CD4-positive, alpha-beta T cell (primary cell): ENCODE results near the gene SLC26A9. TPM values are rescaled to one million over a fixed set of nuclear protein-coding genes. Genes with fewer than 3 reads are reported as not detected.

Source experiments
- ATAC-seq: fragments of 200-7000 bp; cut with Tn5 transposase; one replicate; pipeline ENCODE4 v1.10.0; 2022; ENCODE audit warnings: mild to moderate bottlenecking; ENCODE audit not compliant: poor library complexity
- CTCF ChIA-PET: fragments of 350-600 bp; sonication (Branson Sonifier 250); formaldehyde crosslinking; loops from one replicate; lab custom pipeline; 2021; ENCODE audit warnings: antibody characterized with exemption, inconsistent platforms; lab: Charles Lee
- POLR2A ChIA-PET: fragments of 350-600 bp; sonication (Branson Sonifier 250); formaldehyde crosslinking; loops from one replicate; lab custom pipeline; 2021; ENCODE audit warnings: antibody characterized with exemption, inconsistent platforms; lab: Charles Lee
- DNase-seq, 14 experiments: peaks; one replicate each; pipeline ENCODE4 v3.0.0-alpha.2; 2013 to 2020; ENCODE audit warnings: mixed read lengths in 2 of 14
- H3K27ac ChIP-seq, 2 donors: one replicate each; pipeline versions ENCODE4 v1.5.1 to v1.7.0; 2013; ENCODE audit warnings: low read length in 2 of 2, low read depth in 1 of 2, mild to moderate bottlenecking in 1 of 2
- H3K27me3 ChIP-seq, 2 experiments: 1 replicate in 1 of 2; 2 replicates in 1 of 2; pipeline versions ENCODE4 v1.6.1 to v1.7.0; 2013; ENCODE audit warnings: low read length in 2 of 2, control low read depth in 1 of 2, mild to moderate bottlenecking in 1 of 2, moderate library complexity in 1 of 2; ENCODE audit not compliant: insufficient read depth in 2 of 2, control insufficient read depth in 1 of 2
- H3K36me3 ChIP-seq: one replicate; pipeline ENCODE4 v1.6.1; 2013; ENCODE audit warnings: low read length, control low read depth; ENCODE audit not compliant: insufficient read depth
- H3K4me1 ChIP-seq: one replicate; pipeline ENCODE4 v1.6.1; 2013; ENCODE audit warnings: low read length, control low read depth; ENCODE audit not compliant: insufficient read depth
- H3K4me3 ChIP-seq: one replicate; pipeline ENCODE4 v1.5.1; 2013; ENCODE audit warnings: mild to moderate bottlenecking, low read length, moderate library complexity
- H3K9me3 ChIP-seq, 2 experiments: 1 replicate in 1 of 2; 2 replicates in 1 of 2; pipeline versions ENCODE4 v1.6.1 to v1.7.0; 2013; ENCODE audit warnings: low read length in 2 of 2, mild to moderate bottlenecking in 2 of 2, control low read depth in 1 of 2, moderate library complexity in 1 of 2; ENCODE audit not compliant: control insufficient read depth in 1 of 2, insufficient read depth in 1 of 2
- H3K27ac Mint-ChIP-seq: one replicate; pipeline ENCODE4 v1.8.0; 2020; ENCODE audit warnings: mixed read lengths
- H3K27me3 Mint-ChIP-seq: one replicate; pipeline ENCODE4 v1.8.0; 2021; ENCODE audit warnings: mixed read lengths
- H3K36me3 Mint-ChIP-seq: one replicate; pipeline ENCODE4 v1.8.0; 2021; ENCODE audit warnings: low read depth, mixed read lengths
- H3K4me1 Mint-ChIP-seq: one replicate; pipeline ENCODE4 v1.8.0; 2021; ENCODE audit warnings: low read depth, mixed read lengths
- H3K4me3 Mint-ChIP-seq: one replicate; pipeline ENCODE4 v1.8.0; 2020; ENCODE audit warnings: mild to moderate bottlenecking, mixed read lengths
- H3K9me3 Mint-ChIP-seq: one replicate; pipeline ENCODE4 v1.8.0; 2020; ENCODE audit warnings: mixed read lengths
- intact Hi-C, 2 experiments: fragments of 100-400 bp; cut with DNase I in 1 of 2; cut with micrococcal nuclease in 1 of 2; formaldehyde crosslinking; loops; one replicate each; pipeline versions ENCODE4 v1.15.1 to v1.9.0; 2023 to 2025; cut with DNase I, micrococcal nuclease
- total RNA-seq, 174 experiments: library from RNA in 2 of 174; stranded (reverse) in 2 of 174; gene quantifications; one replicate each; pipeline ENCODE4 v1.2.3 and lab custom pipeline; 2021 to 2026
- TF ChIP-seq, protein P1 (sequence below): fragments of 200-600 bp; IDR thresholded peaks from one replicate; pipeline ENCODE4 v1.8.0; 2022; ENCODE audit warnings: antibody characterized with exemption, mild to moderate bottlenecking

Gene SLC26A9
- total RNA-seq, 2 experiments from 2014 or later: not detected

DNA sequence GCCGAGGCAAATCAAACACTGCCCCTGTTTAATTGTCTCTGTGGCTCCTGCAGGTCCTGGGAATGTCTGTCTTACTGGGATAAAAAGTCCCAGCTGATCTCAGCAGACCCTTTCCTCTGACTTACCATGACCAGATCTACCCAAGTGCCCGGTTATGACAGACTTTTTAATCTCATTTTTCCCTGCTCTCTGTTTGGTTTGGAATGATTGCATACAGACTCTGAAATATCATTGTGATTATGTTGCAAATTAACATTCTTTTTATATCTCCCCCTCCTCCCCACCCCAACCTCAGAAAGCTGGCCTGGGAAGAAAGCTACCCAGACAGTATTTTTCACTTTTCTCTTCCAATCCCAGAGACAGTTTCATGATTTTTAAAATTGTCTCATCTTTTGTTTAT is 43.6 kb upstream of the SLC26A9 start:
- Histone ChIP-seq H3K36me3 (no peaks in the 10 kb centered on the region), H3K4me3 (no peak overlapping the region), H3K27ac (no peak overlapping the region), H3K4me1 (no peaks in the 10 kb centered on the region), H3K27me3 (no peaks in the 10 kb centered on the region), H3K9me3 (no peaks in the 10 kb centered on the region)
- DNase-seq (no peak), ATAC-seq (no peak)
- CTCF ChIA-PET: interaction anchor here (1.8 kb wide), 1 partner anchor 9 kb away, joined by 10 read pairs; no protein-coding TSS in a partner anchor
- Mint-ChIP-seq H3K27ac (no peak overlapping the region), H3K9me3 (no peaks in the 10 kb centered on the region), H3K4me3 (no peak overlapping the region), H3K36me3 (no peaks in the 10 kb centered on the region), H3K27me3 (peaks cover 13% of the 10 kb centered on the region), H3K4me1 (no peaks in the 10 kb centered on the region)
- POLR2A ChIA-PET: no interaction called here
- TF ChIP-seq, protein P1, sequence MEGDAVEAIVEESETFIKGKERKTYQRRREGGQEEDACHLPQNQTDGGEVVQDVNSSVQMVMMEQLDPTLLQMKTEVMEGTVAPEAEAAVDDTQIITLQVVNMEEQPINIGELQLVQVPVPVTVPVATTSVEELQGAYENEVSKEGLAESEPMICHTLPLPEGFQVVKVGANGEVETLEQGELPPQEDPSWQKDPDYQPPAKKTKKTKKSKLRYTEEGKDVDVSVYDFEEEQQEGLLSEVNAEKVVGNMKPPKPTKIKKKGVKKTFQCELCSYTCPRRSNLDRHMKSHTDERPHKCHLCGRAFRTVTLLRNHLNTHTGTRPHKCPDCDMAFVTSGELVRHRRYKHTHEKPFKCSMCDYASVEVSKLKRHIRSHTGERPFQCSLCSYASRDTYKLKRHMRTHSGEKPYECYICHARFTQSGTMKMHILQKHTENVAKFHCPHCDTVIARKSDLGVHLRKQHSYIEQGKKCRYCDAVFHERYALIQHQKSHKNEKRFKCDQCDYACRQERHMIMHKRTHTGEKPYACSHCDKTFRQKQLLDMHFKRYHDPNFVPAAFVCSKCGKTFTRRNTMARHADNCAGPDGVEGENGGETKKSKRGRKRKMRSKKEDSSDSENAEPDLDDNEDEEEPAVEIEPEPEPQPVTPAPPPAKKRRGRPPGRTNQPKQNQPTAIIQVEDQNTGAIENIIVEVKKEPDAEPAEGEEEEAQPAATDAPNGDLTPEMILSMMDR: no peak
- intact Hi-C loops: no loop called here

- TF ChIP-seq, protein P1: no peak
- CTCF ChIA-PET: no interaction called here
- Histone ChIP-seq H3K4me3 (no peak overlapping the region), H3K4me1 (no peaks in the 10 kb centered on the region), H3K27me3 (no peaks in the 10 kb centered on the region), H3K9me3 (no peaks in the 10 kb centered on the region), H3K36me3 (no peaks in the 10 kb centered on the region), H3K27ac (no peak overlapping the region)
- Mint-ChIP-seq H3K4me1 (no peaks in the 10 kb centered on the region), H3K27ac (no peak overlapping the region), H3K27me3 (peaks cover 9% of the 10 kb centered on the region), H3K4me3 (no peak overlapping the region), H3K36me3 (no peaks in the 10 kb centered on the region), H3K9me3 (no peaks in the 10 kb centered on the region)
- ATAC-seq (no peak), DNase-seq (no peak)
- POLR2A ChIA-PET: no interaction called here
- intact Hi-C loops: no loop called here
Observed at GRCh38 chr1:205986292-205986691, 43.0 kb upstream of the SLC26A9 start.

DNA sequence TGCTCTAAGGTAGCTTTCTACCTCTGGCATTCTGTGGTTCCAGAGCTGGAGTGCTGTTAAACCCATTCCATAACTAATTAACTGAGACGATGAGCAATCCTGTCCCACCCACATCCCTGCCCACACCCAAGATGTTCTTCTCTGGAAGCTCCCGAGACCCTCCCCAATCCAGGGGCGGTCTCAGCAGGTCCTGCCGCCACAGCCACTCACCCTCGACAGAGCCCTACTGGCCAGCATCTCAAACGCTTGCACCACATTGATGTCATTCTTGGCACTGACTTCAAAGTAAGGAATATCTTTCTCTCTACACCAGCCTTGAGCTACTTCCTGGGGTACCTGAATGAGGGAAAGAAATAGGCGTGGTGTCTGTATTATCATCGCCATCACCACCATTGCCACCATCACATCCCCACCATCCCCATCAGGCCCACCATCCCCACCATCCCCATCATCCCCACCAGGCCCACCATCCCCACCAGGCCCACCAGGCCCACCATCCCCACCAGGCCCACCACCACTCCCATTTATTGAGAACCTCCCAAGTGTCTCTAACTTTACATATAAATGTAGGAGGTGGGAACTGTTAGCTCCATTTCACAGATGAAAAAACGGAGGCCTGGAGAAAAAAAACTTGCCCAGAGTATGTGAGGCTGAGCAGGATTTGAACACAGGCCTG is 42.2 kb upstream of the SLC26A9 start:
- Histone ChIP-seq H3K4me3 (no peak overlapping the region), H3K27ac (no peak overlapping the region), H3K4me1 (no peaks in the 10 kb centered on the region), H3K36me3 (no peaks in the 10 kb centered on the region), H3K9me3 (no peaks in the 10 kb centered on the region), H3K27me3 (no peaks in the 10 kb centered on the region)
- Mint-ChIP-seq H3K36me3 (no peaks in the 10 kb centered on the region), H3K4me3 (no peak overlapping the region), H3K9me3 (no peaks in the 10 kb centered on the region), H3K27me3 (peaks cover 5% of the 10 kb centered on the region), H3K4me1 (no peaks in the 10 kb centered on the region), H3K27ac (no peak overlapping the region)
- TF ChIP-seq, protein P1: no peak
- CTCF ChIA-PET: no interaction called here
- POLR2A ChIA-PET: no interaction called here
- DNase-seq (no peak), ATAC-seq (no peak)
- intact Hi-C loops: no loop called here
